B cell (primary cell): Measurements from ENCODE around the gene FTL. TPM values are rescaled to one million over a fixed set of nuclear protein-coding genes. Genes with fewer than 3 reads are reported as not detected.

Source experiments
- ATAC-seq: fragments of 200-7000 bp; cut with Tn5 transposase; one replicate; pipeline ENCODE4 v1.10.0; 2021; ENCODE audit warnings: low read depth, mild to moderate bottlenecking, moderate number of reproducible peaks, moderate library complexity
- CTCF ChIA-PET: fragments of 350-600 bp; sonication (Branson Sonifier 250); formaldehyde crosslinking; loops from one replicate; lab custom pipeline; 2021; ENCODE audit warnings: antibody characterized with exemption, inconsistent platforms; lab: Charles Lee
- POLR2A ChIA-PET: fragments of 350-600 bp; sonication (Branson Sonifier 250); formaldehyde crosslinking; loops from one replicate; lab custom pipeline; 2021; ENCODE audit warnings: antibody characterized with exemption; lab: Charles Lee
- DNase-seq: peaks from one replicate; pipeline ENCODE4 v3.0.0; 2013
- H2AFZ ChIP-seq: 2 replicates; pipeline ENCODE4 v1.6.1; 2012; ENCODE audit warnings: mild to moderate bottlenecking, low read depth, low read length; ENCODE audit not compliant: insufficient read depth, poor library complexity, severe bottlenecking
- H3K27ac ChIP-seq, 2 donors: 1 replicate in 1 of 2; 2 replicates in 1 of 2; pipeline ENCODE4 v1.5.1; 2012 to 2013; ENCODE audit warnings: low read length in 2 of 2, mild to moderate bottlenecking in 2 of 2, moderate library complexity in 1 of 2
- H3K27me3 ChIP-seq, 4 experiments: fragments of 200-600 bp in 1 of 4; sonication (generic) in 1 of 4; replicated peaks in 1 of 4; 1 replicate in 2 of 4; 2 replicates in 2 of 4; pipeline versions ENCODE4 v1.6.1 to v1.7.0; 2013 to 2016; ENCODE audit warnings: low read length in 3 of 4, mild to moderate bottlenecking in 2 of 4, mixed read lengths in 1 of 4, moderate library complexity in 1 of 4; ENCODE audit not compliant: insufficient read depth in 4 of 4, control insufficient read depth in 3 of 4; ENCODE audit errors: control extremely low read depth in 1 of 4
- H3K36me3 ChIP-seq, 2 experiments: replicated peaks in 1 of 2; 1 replicate in 1 of 2; 2 replicates in 1 of 2; pipeline versions ENCODE4 v1.6.1 to v1.7.1; 2013; ENCODE audit warnings: low read length in 1 of 2; ENCODE audit not compliant: insufficient read depth in 2 of 2, control insufficient read depth in 1 of 2; ENCODE audit errors: control extremely low read depth in 1 of 2, extremely low read depth in 1 of 2
- H3K4me1 ChIP-seq, 2 donors: fragments of 200-600 bp in 1 of 2; sonication (generic) in 1 of 2; 1 replicate in 1 of 2; 2 replicates in 1 of 2; pipeline versions ENCODE4 v1.5.1 to v1.6.1; 2013 to 2017; ENCODE audit warnings: low read length in 2 of 2; ENCODE audit not compliant: control insufficient read depth in 2 of 2, insufficient read depth in 2 of 2
- H3K4me2 ChIP-seq: replicated peaks from 2 replicates; pipeline ENCODE3; 2012; ENCODE audit warnings: mild to moderate bottlenecking, low read depth, low read length; ENCODE audit not compliant: poor library complexity, severe bottlenecking
- H3K4me3 ChIP-seq, 5 experiments: fragments of 200-600 bp in 1 of 5; sonication (generic) in 1 of 5; 1 replicate in 3 of 5; 2 replicates in 2 of 5; pipeline versions ENCODE4 v1.5.1 to v1.7.0; 2011 to 2016; ENCODE audit warnings: low read length in 4 of 5, mild to moderate bottlenecking in 4 of 5, low read depth in 2 of 5, control low read depth in 1 of 5, moderate library complexity in 1 of 5; ENCODE audit not compliant: insufficient read depth in 1 of 5; ENCODE audit errors: control extremely low read depth in 1 of 5, extremely low read depth in 1 of 5
- H3K79me2 ChIP-seq: fragments of 200-600 bp; sonication (generic); one replicate; pipeline ENCODE4 v1.6.0; 2016; ENCODE audit warnings: low read length; ENCODE audit not compliant: control insufficient read depth, insufficient read depth
- H3K9ac ChIP-seq: fragments of 200-600 bp; sonication (generic); 2 replicates; pipeline ENCODE4 v1.6.1; 2017; ENCODE audit warnings: mild to moderate bottlenecking, low read length, moderate library complexity
- H3K9me3 ChIP-seq, 3 donors: one replicate each; pipeline versions ENCODE4 v1.6.1 to v1.7.1; 2013; ENCODE audit warnings: low read length in 2 of 3; ENCODE audit not compliant: control insufficient read depth in 2 of 3, insufficient read depth in 1 of 3; ENCODE audit errors: control extremely low read depth in 1 of 3
- H4K20me1 ChIP-seq: 2 replicates; pipeline ENCODE4 v1.6.0; 2012; ENCODE audit warnings: mild to moderate bottlenecking, low read length; ENCODE audit not compliant: insufficient read depth, control insufficient read depth, poor library complexity, severe bottlenecking
- H3K27ac Mint-ChIP-seq: one replicate; pipeline ENCODE4 v1.8.0; 2021; ENCODE audit warnings: mixed read lengths
- H3K27me3 Mint-ChIP-seq: one replicate; pipeline ENCODE4 v1.8.0; 2021; ENCODE audit warnings: mixed read lengths
- H3K4me1 Mint-ChIP-seq: one replicate; pipeline ENCODE4 v1.8.0; 2021; ENCODE audit warnings: mixed read lengths
- H3K4me3 Mint-ChIP-seq: one replicate; pipeline ENCODE4 v1.8.0; 2021; ENCODE audit warnings: mixed read lengths
- H3K9me3 Mint-ChIP-seq: one replicate; pipeline ENCODE4 v1.8.0; 2022; ENCODE audit warnings: mixed read lengths; ENCODE audit not compliant: insufficient read depth
- EZH2 ChIP-seq: IDR thresholded peaks from 2 replicates; pipeline ENCODE4 v1.6.1; 2012; ENCODE audit warnings: borderline replicate concordance, low read depth, mild to moderate bottlenecking, moderate library complexity, low read length; ENCODE audit not compliant: insufficient read depth, poor library complexity, severe bottlenecking
- WGBS: methylation state at CpG from one replicate; pipeline ENCODE4 v1.1.5; 2013; ENCODE audit warnings: missing lambda C conversion rate; ENCODE audit not compliant: insufficient coverage; 5-methylcytosine and 5-hydroxymethylcytosine counted together
- intact Hi-C: fragments of 100-400 bp; cut with micrococcal nuclease; formaldehyde crosslinking; loops from one replicate; pipeline ENCODE4 v1.10.0; 2022
- polyA plus RNA-seq: library from polyadenylated mRNA; depleted of rRNA; stranded (reverse); fragments of >200 nt; gene quantifications from 2 replicates; pipeline ENCODE4 v1.2.3, GENCODE V29; 2012
- total RNA-seq, 2 donors: library from RNA; stranded (reverse); fragments of 120-200 nt in 1 of 2; gene quantifications; 1 replicate in 1 of 2; 2 replicates in 1 of 2; pipeline versions ENCODE4 v1.2.3 to v1.2.4, GENCODE V29; 2013 to 2022
- TF ChIP-seq, protein P1 (sequence below): fragments of 200-600 bp; IDR thresholded peaks from one replicate; pipeline ENCODE4 v1.8.0; 2022; ENCODE audit warnings: antibody characterized with exemption, mild to moderate bottlenecking

The FTL gene
- total and polyA plus RNA-seq, 2 donors (not counting 1 experiment from before 2014, with no cell fraction given), result 832 to 937 TPM

DNA sequence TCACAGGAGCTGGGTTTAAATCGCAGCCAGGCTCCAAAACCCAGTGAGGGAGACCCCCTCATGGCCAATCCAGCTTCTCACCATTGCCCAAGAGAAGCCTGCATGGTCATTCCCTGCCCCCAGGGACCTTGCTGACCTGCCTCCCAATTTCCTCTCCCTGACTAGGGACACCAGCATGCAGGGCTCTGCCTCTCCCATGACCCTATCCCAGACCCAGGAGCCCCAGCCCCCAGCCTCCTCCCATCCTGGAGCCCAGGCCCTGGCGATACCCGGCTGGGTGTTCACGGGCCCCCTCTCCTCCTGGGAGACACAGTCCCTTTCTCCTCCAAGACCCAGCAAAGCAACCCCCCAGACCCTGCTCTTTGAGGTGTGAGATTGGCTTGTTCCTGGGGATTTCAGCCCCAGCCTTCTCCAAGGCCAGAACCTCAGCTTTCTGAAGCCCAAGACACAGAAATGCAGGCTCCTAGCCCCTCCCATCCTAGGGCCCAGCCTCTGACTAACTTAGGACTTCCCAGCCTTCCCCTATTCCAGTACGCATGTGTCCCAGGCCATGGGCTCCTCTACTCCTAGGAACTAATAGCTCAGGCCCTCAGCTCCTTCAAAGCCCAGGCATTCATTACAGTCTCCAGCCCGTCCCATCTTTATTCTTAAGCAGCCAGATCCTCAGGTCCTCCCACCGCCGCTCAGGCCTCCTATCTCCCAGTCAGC lies 26.9 kb downstream of the FTL start:
- Mint-ChIP-seq H3K27ac (peak overlapping the region; percentile 92), H3K4me3 (peak overlapping the region; percentile 94), H3K27me3 (no peaks in the 10 kb centered on the region), H3K4me1 (peaks cover 39% of the 10 kb centered on the region), H3K9me3 (no peaks in the 10 kb centered on the region)
- H2AFZ ChIP-seq, result peak overlapping the region; percentile 94
- H3K27me3 ChIP-seq, result no peaks in the 10 kb centered on the region
- no peaks in the 10 kb centered on the region for H3K9me3 ChIP-seq
- no peak for DNase-seq
- no peak for ATAC-seq
- peaks cover 0 to 7% of the 10 kb centered on the region in 2 experiments for H3K36me3 ChIP-seq
- intact Hi-C loops, result loop anchor here (2.0 to 10.0 kb wide), 4 partner anchors 13 to 217 kb away; partner anchors contain the start of genes C19orf73, LIN7B and PPFIA3
- peak overlapping the region in 1 of 2 donors; percentile 70 for H3K27ac ChIP-seq
- H3K4me3 ChIP-seq, result peak overlapping the region; percentile 61 to 94 (median 79)
- ChIA-PET POLR2A (interaction anchor here (0.6 to 1.1 kb wide), 2 partner anchors 13 to 1385 kb away, joined by 3 read pairs; no protein-coding TSS in a partner anchor), CTCF (interaction anchor here (1.4 to 3.4 kb wide), 6 partner anchors 13 to 204 kb away, joined by 4 to 17 read pairs (median 10); partner anchors contain the start of gene LIN7B)
- peak overlapping the region; percentile 94 for H3K9ac ChIP-seq
- H3K4me1 ChIP-seq, result peaks cover 15 to 27% of the 10 kb centered on the region in 2 donors
- no peak for TF ChIP-seq EZH2
- H3K79me2 ChIP-seq, result peaks cover 55% of the 10 kb centered on the region
- H4K20me1 ChIP-seq, result peaks cover 6% of the 10 kb centered on the region
- WGBS, result 50% methylated on average over 7 of the region's 8 CpGs
- peak overlapping the region; percentile 99 for H3K4me2 ChIP-seq

DNA sequence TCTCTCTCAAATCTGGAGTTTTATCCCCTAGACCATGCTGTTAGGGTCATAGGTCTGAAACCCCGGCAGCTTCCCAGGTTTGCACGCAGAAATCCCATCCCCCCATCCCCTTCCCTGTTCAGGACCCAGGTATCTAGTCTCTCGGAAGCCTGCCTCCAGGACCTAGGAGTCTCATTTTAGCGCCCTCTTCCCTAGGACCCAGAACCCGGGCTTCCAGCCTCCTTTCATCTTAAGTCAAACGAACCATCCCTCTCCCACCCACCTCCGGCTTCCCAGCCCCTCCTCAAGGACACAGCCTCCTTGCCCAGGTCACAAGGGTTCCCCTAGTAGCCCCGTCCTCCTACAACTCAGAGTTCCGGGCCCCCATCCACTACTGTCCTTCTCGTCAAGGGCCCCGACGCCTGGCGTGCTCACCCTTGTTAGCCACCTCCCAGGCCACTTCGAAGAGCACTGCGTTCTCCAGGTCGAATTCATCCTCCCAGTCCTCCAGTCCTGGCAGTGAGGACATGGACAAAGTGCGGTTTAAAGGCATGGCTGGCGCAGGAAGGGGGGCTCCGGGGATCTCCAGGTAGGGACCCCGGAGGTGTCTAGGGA lies 27.6 kb downstream of the FTL start:
- peaks cover 8% of the 10 kb centered on the region for H4K20me1 ChIP-seq
- peak overlapping the region; percentile 94 for H2AFZ ChIP-seq
- under 1% methylated on average over 17 of the region's 20 CpGs for WGBS
- H3K79me2 ChIP-seq, result peaks cover 62% of the 10 kb centered on the region
- H3K4me3 Mint-ChIP-seq, result peak overlapping the region; percentile 94
- H3K4me1 ChIP-seq, result peaks cover 15 to 27% of the 10 kb centered on the region in 2 donors
- H3K27ac ChIP-seq, result peak overlapping the region; percentile 49 to 70
- ChIA-PET CTCF (interaction anchor here (0.5 to 3.4 kb wide), 29 partner anchors 8 to 574 kb away, joined by 3 to 17 read pairs (median 4); partner anchors contain the start of genes DHDH, FTL, HSD17B14 and LIN7B), POLR2A (interaction anchor here (0.6 to 1.4 kb wide), 14 partner anchors 9 to 1386 kb away, joined by 3 to 17 read pairs (median 4); partner anchors contain the start of genes BAX, CA11, FTL and HSD17B14)
- H3K4me2 ChIP-seq, result peak overlapping the region; percentile 99
- no peaks in the 10 kb centered on the region for H3K27me3 ChIP-seq
- H3K27ac Mint-ChIP-seq, result peak overlapping the region; percentile 92
- peaks cover 0 to 7% of the 10 kb centered on the region in 2 experiments for H3K36me3 ChIP-seq
- peak overlapping the region; percentile 94 for H3K9ac ChIP-seq
- no peaks in the 10 kb centered on the region for H3K27me3 Mint-ChIP-seq
- no peak for TF ChIP-seq EZH2
- TF ChIP-seq, protein P1, sequence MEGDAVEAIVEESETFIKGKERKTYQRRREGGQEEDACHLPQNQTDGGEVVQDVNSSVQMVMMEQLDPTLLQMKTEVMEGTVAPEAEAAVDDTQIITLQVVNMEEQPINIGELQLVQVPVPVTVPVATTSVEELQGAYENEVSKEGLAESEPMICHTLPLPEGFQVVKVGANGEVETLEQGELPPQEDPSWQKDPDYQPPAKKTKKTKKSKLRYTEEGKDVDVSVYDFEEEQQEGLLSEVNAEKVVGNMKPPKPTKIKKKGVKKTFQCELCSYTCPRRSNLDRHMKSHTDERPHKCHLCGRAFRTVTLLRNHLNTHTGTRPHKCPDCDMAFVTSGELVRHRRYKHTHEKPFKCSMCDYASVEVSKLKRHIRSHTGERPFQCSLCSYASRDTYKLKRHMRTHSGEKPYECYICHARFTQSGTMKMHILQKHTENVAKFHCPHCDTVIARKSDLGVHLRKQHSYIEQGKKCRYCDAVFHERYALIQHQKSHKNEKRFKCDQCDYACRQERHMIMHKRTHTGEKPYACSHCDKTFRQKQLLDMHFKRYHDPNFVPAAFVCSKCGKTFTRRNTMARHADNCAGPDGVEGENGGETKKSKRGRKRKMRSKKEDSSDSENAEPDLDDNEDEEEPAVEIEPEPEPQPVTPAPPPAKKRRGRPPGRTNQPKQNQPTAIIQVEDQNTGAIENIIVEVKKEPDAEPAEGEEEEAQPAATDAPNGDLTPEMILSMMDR, result no peak
- H3K9me3 ChIP-seq, result no peaks in the 10 kb centered on the region
- DNase-seq, result no peak
- peak overlapping the region; percentile 61 to 94 (median 79) for H3K4me3 ChIP-seq
- ATAC-seq, result no peak
- H3K9me3 Mint-ChIP-seq, result no peaks in the 10 kb centered on the region
- intact Hi-C loops, result loop anchor here (1.0 to 10.0 kb wide), 9 partner anchors 14 to 216 kb away; partner anchors contain the start of genes C19orf73, FTL, LIN7B and NUCB1
- peaks cover 37% of the 10 kb centered on the region for H3K4me1 Mint-ChIP-seq
